ENCODE results near the gene CKAP2L.

DNA sequence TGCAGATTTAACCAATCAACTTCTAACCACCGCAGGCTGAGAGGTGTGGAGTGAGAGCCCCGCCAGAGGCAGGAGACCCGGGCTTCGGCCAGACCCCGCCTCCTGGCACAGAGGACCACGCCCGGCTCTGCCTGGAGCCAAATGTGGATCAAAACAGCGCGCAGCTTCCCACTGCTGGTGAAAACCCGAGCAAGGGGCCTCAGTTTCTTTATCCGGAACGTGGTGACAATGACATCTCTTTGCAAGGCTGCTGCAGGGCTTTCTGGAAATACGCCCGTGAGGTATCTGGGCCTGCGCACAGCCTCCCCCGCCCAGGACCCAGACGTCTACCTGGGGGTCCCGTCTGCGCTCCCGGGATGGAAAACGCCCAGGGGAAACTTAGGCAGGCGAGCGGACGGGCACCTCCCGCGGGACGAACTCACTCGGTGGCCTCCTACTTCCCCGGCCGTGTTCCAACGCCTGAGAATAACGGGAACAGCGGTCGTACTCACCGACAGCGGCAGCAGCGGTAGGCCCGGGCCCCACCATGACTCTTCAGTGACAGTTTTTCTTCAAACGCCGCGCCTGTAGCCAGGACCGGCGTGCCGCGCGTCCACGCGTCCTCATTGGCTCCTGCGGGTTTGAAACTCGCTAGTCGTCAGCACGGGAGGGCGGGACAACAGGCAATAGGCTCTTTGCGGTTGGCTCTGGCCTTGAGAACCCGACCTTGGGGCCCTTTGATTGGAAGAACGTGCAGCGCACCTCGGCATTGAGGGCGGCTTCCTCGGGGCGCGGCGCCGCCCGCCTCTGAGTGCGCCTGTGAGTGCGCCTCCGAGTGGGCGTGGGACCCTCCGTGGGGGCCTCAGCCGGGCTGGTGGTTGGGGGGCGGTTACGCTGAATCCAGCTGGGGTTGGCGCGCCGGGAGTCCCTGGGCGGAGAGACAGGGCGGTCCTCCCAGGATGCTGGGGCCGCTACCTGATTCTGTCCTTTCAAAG is at the start of gene CKAP2L:
- TF ChIP-seq, protein P1, sequence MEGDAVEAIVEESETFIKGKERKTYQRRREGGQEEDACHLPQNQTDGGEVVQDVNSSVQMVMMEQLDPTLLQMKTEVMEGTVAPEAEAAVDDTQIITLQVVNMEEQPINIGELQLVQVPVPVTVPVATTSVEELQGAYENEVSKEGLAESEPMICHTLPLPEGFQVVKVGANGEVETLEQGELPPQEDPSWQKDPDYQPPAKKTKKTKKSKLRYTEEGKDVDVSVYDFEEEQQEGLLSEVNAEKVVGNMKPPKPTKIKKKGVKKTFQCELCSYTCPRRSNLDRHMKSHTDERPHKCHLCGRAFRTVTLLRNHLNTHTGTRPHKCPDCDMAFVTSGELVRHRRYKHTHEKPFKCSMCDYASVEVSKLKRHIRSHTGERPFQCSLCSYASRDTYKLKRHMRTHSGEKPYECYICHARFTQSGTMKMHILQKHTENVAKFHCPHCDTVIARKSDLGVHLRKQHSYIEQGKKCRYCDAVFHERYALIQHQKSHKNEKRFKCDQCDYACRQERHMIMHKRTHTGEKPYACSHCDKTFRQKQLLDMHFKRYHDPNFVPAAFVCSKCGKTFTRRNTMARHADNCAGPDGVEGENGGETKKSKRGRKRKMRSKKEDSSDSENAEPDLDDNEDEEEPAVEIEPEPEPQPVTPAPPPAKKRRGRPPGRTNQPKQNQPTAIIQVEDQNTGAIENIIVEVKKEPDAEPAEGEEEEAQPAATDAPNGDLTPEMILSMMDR (IDR thresholded peaks at IDR 0.05): no peak
- no peak for TF ChIP-seq POLR2A (IDR thresholded peaks at IDR 0.05)

All from thyroid gland (tissue), 4 donors.